Ovary (tissue), 3 donors: ENCODE measurements around the gene TNP2.

Source experiments
- CTCF ChIP-seq, 3 donors: fragments of 450-650 bp in 2 of 3; fragments of 200-600 bp in 1 of 3; IDR thresholded peaks; one replicate each; pipeline versions ENCODE4 v1.5.1 to v1.8.0; 2016 to 2022; ENCODE audit warnings: antibody characterized with exemption in 3 of 3, mild to moderate bottlenecking in 1 of 3
- POLR2A ChIP-seq: fragments of 450-650 bp; IDR thresholded peaks from one replicate; pipeline ENCODE4 v1.6.1; 2017; ENCODE audit warnings: antibody characterized with exemption, mild to moderate bottlenecking, moderate library complexity
- donor health status: DM: no; HTN: no; CAD: no.

- TF ChIP-seq POLR2A (no peak), CTCF (IDR thresholded peaks at IDR 0.05) (no peak)
These were observed 31.4 kb upstream of the TNP2 start for GRCh38 chr16:11300560-11300892.
